HG03060 (cell line): Measurements from ENCODE around the gene GZF1.
"Not testable (repeated sequence)": the region's sequence is repeated elsewhere in the genome, so short reads cannot be mapped to it uniquely, and the experiment has no call there.

Experiments used
- ATAC-seq: cut with Tn5 transposase; IDR thresholded peaks from one replicate; pipeline ENCODE4 v1.9.1; 2021; ENCODE audit warnings: low read depth, moderate number of reproducible peaks; ENCODE audit not compliant: unreplicated experiment

GZF1 gene

DNA sequence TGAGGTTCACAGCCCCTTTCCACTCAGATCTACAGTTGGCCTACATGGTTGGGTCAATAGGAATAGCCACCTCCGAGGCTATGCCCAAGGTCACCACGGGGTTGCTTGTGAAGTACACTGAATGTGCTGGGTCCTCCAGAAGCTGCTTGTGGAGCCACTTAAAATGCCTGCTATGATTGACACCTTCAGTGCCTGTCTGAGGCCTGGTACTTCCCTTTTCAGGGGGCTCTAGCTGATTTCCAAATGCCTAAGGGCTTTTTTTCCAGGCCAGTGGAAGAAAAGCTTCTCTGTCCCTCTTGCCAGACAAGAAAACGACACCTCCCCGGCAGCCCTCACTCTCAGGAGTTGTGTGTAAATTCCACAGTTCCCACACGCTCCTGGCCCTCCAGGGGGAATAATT lies 17.6 kb upstream of the GZF1 start:
- ATAC-seq = no peak

GRCh38 chr20:23346002-23346401 lies 16.0 kb upstream of the GZF1 start:
- no peak for ATAC-seq

- ATAC-seq = no peak
Observed at GRCh38 chr20:23347791-23348190, 14.2 kb upstream of the GZF1 start.

DNA sequence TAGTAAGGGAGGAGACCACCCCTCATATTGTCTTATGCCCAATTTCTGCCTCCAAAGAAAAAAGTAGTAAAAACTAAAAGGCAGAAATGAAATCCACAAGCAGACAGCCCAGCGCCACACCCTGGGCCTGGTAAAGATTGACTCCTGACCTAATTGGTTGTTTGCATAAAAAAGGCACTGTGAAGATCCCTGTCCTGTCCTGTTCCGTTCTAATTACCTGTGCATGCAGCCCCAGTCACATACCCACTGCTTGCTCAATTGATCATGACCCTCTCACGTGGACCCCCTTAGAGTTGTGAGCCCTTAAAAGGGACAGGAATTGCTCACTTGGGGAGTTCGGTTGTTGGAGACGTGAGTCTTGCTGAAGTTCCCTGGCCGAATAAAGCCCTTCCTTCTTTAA lies 13.5 kb upstream of the GZF1 start:
- ATAC-seq = not testable (repeated sequence)

DNA sequence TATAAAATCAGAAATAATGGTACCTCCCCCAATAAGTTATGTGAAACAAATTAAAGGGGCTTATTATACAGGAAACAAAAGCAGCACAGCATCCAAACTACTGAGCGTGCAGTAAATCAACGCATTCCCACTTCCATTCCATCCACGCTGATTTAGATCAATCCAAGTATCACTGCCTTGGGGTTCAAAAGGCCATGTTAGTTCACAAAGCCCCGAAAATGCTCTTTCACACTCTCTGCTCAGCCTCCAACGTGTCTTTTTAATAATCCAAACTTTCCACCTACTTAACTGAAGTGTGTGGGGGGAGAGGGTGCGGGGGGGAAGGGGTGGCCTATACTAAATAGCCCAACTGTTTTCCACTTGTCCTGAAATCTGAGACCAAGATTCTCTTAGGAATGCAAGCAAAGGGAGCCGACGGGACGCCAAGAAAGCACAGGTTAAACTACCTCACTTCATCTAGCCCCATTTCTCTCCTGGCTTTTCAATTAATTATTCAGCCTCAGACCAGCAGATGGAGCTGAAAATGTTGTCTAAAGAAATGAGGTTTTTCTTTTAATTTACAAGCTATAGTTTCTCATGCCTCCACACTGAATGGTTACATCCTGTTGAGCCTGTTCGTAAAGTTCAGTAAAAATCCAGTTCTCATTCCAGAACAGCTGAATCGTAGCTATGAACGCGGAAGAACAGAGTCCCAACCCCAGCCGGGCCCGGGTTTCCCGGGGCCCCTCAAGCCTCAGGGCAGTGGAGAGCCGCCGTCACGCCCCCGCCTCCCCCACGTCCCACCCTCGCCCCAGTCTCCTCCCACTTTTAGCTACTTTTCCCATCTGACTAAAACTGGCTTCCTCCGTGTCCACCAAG lies 12.4 kb upstream of the GZF1 start:
- ATAC-seq = peak; percentile 14

- ATAC-seq = peak; percentile 71
Observed at GRCh38 chr20:23350196-23350903, 11.6 kb upstream of the GZF1 start, which contains the start of gene NXT1. Gene NXT1, plus strand, starts transcription at chr20:23350791. Its CDS starts 3,251 bp downstream, at chr20:23354042.

DNA sequence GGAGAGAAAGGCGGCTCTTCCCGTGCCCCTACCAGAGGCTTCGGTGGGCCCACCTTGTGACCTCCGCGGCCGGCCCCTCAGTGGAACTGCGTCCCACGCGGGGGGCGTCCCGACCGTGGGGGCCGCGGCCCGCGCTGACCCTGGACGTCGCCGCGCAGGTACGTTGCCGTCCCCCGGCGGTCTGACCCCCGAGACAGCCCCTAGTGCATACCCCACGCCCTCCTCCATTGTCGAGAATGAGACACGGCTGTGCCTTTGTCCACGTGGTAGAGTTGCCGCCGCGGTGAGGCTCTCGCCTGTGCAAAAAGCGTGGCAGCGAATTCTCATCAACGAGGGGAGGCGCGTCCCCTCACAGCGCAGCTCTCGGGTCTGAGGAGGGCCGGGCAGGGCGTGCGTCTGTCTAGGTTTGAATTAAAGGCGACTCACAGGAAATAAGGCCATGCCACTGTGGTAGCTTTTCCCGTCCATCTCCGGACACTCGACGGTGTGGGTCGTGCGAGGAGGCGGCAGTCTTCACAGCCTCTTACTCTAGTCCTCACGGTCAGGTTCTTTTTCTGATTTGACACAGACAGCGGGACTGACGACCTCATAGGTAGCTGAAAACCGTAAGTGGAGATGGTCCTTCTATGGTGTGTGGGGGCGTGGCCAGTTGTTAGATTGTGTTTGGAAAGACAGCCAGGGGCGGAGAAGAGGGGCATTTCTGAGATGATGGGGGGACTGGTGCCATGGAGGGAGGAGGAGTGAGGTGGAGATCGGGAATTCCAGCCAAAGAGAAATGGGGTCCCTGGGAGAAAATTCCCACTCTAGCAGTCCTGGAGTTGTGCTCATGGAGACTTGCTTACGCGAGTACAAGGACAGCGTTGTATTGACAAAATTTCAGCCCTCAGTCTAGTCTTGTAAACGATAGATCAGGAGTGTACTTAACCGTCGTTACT lies 10.8 kb upstream of the GZF1 start:
- ATAC-seq = peak; percentile 12

DNA sequence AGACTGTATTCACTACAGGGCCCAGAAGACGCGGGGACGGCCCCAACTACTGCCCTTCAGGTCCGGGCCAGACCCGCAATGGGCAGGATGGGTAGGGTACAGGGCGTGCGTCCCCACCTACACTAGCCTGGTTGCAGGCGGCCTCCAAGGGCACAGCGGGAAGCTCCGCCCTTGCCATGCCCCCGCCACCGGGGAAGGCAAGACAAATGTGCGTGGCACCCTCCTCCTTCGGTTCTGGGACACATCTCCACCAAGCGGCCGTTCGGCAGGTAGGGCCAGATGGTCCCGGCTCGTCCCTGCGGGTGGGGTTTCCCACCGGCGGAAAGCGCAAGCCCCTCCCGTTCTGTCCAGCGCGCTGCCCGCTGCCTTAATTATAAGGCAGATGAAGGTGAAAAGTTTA lies 5.8 kb upstream of the GZF1 start:
- ATAC-seq = no peak

GRCh38 chr20:23357767-23358562 lies 4.0 kb upstream of the GZF1 start:
- ATAC-seq = peak; percentile 37

DNA sequence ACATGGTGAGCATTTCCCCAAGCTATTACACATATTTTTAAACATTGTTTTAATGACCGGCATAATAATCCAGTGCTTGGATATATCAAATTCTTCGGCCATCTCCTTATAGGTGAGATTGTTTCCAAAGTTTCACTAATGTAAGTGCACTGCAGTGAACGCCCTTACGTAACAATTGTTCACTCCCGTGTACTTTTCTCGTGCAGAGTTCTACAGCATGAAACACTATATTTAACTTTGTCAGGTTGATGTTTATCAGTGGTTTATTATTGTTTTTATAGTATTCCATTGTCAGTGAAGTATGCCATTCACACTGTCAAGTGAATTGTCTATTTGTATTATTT lies 3.4 kb upstream of the GZF1 start:
- no peak for ATAC-seq

DNA sequence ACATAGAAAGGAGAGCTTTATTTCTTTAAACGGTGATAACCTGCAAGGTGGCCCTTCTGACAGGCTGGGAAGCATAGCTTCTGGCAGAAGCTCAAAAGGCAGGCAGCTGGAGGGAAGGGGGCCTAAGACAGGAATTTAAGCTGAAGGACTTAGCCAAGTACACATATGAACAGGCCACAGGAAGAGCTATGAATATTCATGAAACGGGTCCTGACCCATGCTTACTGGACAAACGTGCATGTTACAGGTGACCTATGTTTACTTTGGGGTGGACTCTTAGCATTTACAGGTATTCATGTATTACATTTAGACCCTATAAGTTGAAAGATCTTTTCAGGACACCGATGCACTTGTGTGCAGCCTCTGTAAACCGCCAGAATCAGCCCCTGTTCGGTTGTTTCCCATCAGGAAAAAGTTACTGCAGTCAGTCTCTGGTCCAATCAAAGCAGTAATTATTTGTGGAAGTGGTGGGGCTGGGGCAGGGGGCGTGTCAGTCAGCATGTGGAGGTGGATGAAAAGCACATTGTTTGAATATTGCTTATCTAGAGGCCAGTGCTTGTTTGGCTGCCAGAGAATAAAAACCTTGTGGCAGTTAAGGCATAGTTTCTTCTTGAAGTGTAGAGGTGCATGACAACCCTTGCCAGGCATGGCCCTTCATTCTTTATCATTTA lies 2.9 kb upstream of the GZF1 start:
- ATAC-seq = no peak

DNA sequence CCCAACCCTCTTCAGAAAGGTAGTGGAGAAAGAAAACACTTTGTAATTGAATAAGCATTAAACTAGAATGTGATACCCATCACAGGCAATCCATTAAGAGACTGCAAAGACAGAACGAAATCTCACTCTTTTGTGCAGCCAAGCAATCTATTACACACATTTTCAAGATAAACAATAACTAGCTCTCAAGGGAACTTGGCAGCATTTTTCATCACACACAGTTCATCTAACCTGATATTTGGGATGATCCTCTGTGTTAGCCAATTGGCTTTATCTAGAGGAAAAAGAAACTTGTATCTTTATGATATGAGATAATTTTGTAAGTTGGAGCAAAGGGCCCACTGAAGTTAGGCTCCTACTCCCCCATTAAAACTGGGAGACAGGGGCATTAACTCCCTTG lies 1.5 kb upstream of the GZF1 start:
- ATAC-seq = no peak

DNA sequence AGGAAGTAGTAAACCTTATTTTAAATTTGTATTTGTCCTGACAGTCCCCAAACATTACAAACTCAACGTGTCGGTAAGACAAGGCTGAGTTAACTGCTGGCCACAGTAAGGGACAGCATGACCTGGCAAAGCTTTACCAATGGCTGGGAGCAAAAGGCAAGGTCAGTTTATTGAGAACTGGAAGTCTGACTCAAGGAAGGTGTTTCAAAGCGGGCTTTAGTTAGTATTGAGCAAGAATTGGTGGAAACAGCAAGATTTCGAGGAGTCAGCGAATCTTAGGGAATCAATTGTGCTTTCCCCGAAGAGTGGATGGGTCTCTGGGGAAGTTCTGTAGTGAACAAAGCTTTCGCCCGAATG lies 885 bp upstream of the GZF1 start:
- no peak for ATAC-seq

GRCh38 chr20:23362392-23363256 lies 642 bp downstream of the GZF1 start:
- ATAC-seq = no peak

DNA sequence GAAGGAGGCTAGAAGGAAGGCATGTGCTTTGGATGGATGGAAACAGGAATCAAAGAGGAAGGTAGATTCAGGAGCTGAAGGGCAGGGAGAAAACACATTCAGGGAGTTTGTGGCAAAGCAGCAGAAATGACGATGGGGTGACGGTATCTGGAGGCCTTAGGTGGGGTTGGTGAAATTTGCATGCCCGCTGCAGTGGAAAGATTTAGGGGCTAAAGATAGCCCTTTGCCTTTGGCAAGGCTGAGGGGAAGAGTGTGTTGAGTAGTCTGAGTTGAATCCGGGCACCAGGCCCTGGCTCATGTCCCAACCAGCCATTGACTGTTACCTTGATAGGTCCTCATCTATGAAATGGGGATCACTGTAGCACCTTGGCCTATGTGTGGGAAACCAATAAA lies 1.3 kb downstream of the GZF1 start:
- no peak for ATAC-seq

GRCh38 chr20:23365390-23366165 lies 3.6 kb downstream of the GZF1 start:
- no peak for ATAC-seq

DNA sequence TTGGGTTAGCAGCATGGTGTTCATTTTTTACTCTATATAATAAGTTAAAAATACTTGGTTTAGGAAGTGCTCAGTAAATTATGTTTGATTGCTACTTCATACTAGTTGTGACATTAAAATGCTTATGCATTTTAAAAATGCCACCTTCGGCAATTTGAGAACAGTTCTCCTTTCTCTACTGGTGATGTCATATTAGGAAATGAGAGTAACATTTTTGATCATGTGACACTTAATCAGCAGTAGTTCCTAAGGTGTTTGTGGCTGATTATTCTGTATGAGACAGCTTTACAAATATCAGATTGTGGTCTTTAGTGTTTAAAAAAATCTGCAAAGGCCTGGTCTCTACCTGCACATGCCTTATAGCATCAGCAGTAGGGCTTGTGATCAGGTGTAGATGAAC lies 4.4 kb downstream of the GZF1 start:
- no peak for ATAC-seq

- no peak for ATAC-seq
Observed at GRCh38 chr20:23367770-23368169, 5.8 kb downstream of the GZF1 start.
